ENCODE data around the gene TBC1D8.

GRCh38 chr2:101017371-101017770 is 133.8 kb downstream of the TBC1D8 start:
- TF ChIP-seq SIN3A (IDR thresholded peaks at IDR 0.05; ENCODE audit: borderline replicate concordance, insufficient read depth, low read depth, low read length) (no peak), REST (IDR thresholded peaks at IDR 0.05; ENCODE audit: insufficient read depth in 1 of 2, low read depth in 2 of 2, low read length in 1 of 2) (no peak), POLR2AphosphoS5 (IDR thresholded peaks at IDR 0.05; ENCODE audit: low read depth, low read length) (no peak), CTCF (IDR thresholded peaks at IDR 0.05) (no peak), TCF7L2 (IDR thresholded peaks at IDR 0.05; ENCODE audit: low read depth, low read length) (no peak)

Measured in Panc1 (cell line).